ENCODE data around the gene PPIL3.
"Not testable (repeated sequence)": the region's sequence is repeated elsewhere in the genome, so short reads cannot be mapped to it uniquely, and the experiment has no call there.

Gene PPIL3

GRCh38 chr2:200888704-200889625 lies at the start of gene PPIL3, which contains the start of gene NIF3L1:
Gene PPIL3, minus strand, starts transcription at chr2:200889077. Its CDS starts 1,462 bp downstream, at chr2:200887615.
Gene NIF3L1, plus strand, starts transcription at chr2:200889371. Its CDS starts 2,573 bp downstream, at chr2:200891944.
- peak; percentile 96 for DNase-seq

- no peak for DNase-seq
These were observed 42.2 kb upstream of the PPIL3 start for GRCh38 chr2:200930947-200931626.

- no peak for DNase-seq
These were observed 40.7 kb upstream of the PPIL3 start for GRCh38 chr2:200929334-200930249.

- DNase-seq = no peak
These were observed 33.6 kb upstream of the PPIL3 start for GRCh38 chr2:200922439-200922838.

- DNase-seq = no peak
These were observed 24.8 kb upstream of the PPIL3 start for GRCh38 chr2:200913654-200914053.

GRCh38 chr2:200909958-200910357 lies 21.1 kb upstream of the PPIL3 start:
- DNase-seq = no peak

GRCh38 chr2:200905618-200906296 lies 16.9 kb upstream of the PPIL3 start:
- DNase-seq = peak; percentile 34 to 36

GRCh38 chr2:200901459-200902072 lies 12.7 kb upstream of the PPIL3 start:
- DNase-seq = peak; percentile 64 to 68

GRCh38 chr2:200899482-200899881 lies 10.6 kb upstream of the PPIL3 start:
- DNase-seq = no peak

- not testable (repeated sequence) for DNase-seq
These were observed 7.1 kb downstream of the PPIL3 start for GRCh38 chr2:200881715-200882249.

- DNase-seq = no peak
These were observed 10.5 kb downstream of the PPIL3 start for GRCh38 chr2:200878289-200878880.

- DNase-seq = no peak
These were observed 11.4 kb downstream of the PPIL3 start for GRCh38 chr2:200877443-200877842.

GRCh38 chr2:200873560-200873959 lies 15.3 kb downstream of the PPIL3 start:
- DNase-seq = no peak

GRCh38 chr2:200871151-200871550 lies 17.7 kb downstream of the PPIL3 start:
- DNase-seq = no peak

GRCh38 chr2:200869014-200869413 lies 19.9 kb downstream of the PPIL3 start:
- no peak for DNase-seq

- peak; percentile 96 for DNase-seq
These were observed 24.5 kb downstream of the PPIL3 start, which contains the start of gene CLK1 for GRCh38 chr2:200864176-200865034. Gene CLK1, minus strand, starts transcription at chr2:200864658. Its CDS starts 2,796 bp downstream, at chr2:200861862.

- peak in 1 of 2 experiments; percentile 8 for DNase-seq
These were observed 25.1 kb downstream of the PPIL3 start for GRCh38 chr2:200863782-200864175.

GRCh38 chr2:200862532-200863000 lies 26.3 kb downstream of the PPIL3 start:
- DNase-seq = peak; percentile 50 to 55

- DNase-seq = no peak
These were observed 27.2 kb downstream of the PPIL3 start for GRCh38 chr2:200861617-200862155.

Measured in activated CD4-positive, alpha-beta T cell treated with anti-CD3 and anti-CD28 coated beads, Interleukin-2, amount 50 U/mL, for 4 hours (primary cell).